Liver (tissue), 9 donors: ENCODE results near the gene TYMP. TPM values are rescaled to one million over a fixed set of nuclear protein-coding genes. Genes with fewer than 3 reads are reported as not detected.

Source experiments
- DNase-seq: peaks from one replicate; pipeline ENCODE4 v3.0.0-alpha.2; 2017; ENCODE audit warnings: low spot score
- H3K27ac ChIP-seq, 2 donors: one replicate each; pipeline ENCODE4 v1.7.0; 2013; ENCODE audit warnings: inconsistent platforms in 2 of 2, low read length in 2 of 2, control low read depth in 1 of 2, low read depth in 1 of 2, mild to moderate bottlenecking in 1 of 2
- H3K27me3 ChIP-seq, 4 donors: one replicate each; pipeline versions ENCODE4 v1.6.1 to v1.7.0; 2013; ENCODE audit warnings: low read length in 3 of 4, inconsistent platforms in 1 of 4, mild to moderate bottlenecking in 1 of 4, moderate library complexity in 1 of 4; ENCODE audit not compliant: control insufficient read depth in 4 of 4, insufficient read depth in 4 of 4
- H3K36me3 ChIP-seq, 4 donors: one replicate each; pipeline versions ENCODE4 v1.6.1 to v1.7.0; 2013; ENCODE audit warnings: low read length in 3 of 4, mild to moderate bottlenecking in 3 of 4, low read depth in 1 of 4, moderate library complexity in 1 of 4; ENCODE audit not compliant: control insufficient read depth in 4 of 4, insufficient read depth in 3 of 4
- H3K4me1 ChIP-seq, 4 donors: one replicate each; pipeline versions ENCODE4 v1.6.1 to v1.7.0; 2013; ENCODE audit warnings: low read length in 3 of 4, mild to moderate bottlenecking in 3 of 4, moderate library complexity in 1 of 4; ENCODE audit not compliant: control insufficient read depth in 4 of 4, insufficient read depth in 4 of 4
- H3K4me3 ChIP-seq, 3 donors: one replicate each; pipeline versions ENCODE4 v1.6.1 to v1.7.0; 2013; ENCODE audit warnings: low read length in 3 of 3, control low read depth in 1 of 3, low read depth in 1 of 3, mild to moderate bottlenecking in 1 of 3
- H3K9ac ChIP-seq, 2 donors: one replicate each; pipeline ENCODE4 v1.7.0; 2013; ENCODE audit warnings: low read length in 2 of 2, mild to moderate bottlenecking in 2 of 2, moderate library complexity in 2 of 2, control low read depth in 1 of 2, low read depth in 1 of 2
- H3K9me3 ChIP-seq, 4 donors: one replicate each; pipeline versions ENCODE4 v1.6.1 to v1.7.0; 2013; ENCODE audit warnings: low read length in 3 of 4; ENCODE audit not compliant: control insufficient read depth in 4 of 4
- CTCF ChIP-seq: fragments of 150-350 bp; IDR thresholded peaks from 2 replicates; pipeline ENCODE4 v1.5.1; 2017; ENCODE audit warnings: improper control_type of control experiment, low read depth, low read length; ENCODE audit not compliant: missing input control
- EGR1 ChIP-seq, 2 donors: IDR thresholded peaks; 2 replicates each; pipeline ENCODE4 v1.6.1; 2016 to 2018; ENCODE audit warnings: antibody characterized with exemption in 2 of 2, low read depth in 2 of 2
- FOXA1 ChIP-seq: IDR thresholded peaks from 2 replicates; pipeline ENCODE4 v1.6.1; 2016; ENCODE audit warnings: antibody characterized with exemption
- GABPA ChIP-seq, 2 donors: IDR thresholded peaks in 1 of 2; conservative IDR thresholded peaks in 1 of 2; 2 replicates each; pipeline ENCODE4 v1.6.1; 2016; ENCODE audit warnings: antibody characterized with exemption in 2 of 2, mild to moderate bottlenecking in 1 of 2, moderate library complexity in 1 of 2
- HNF4A ChIP-seq, 2 donors: conservative IDR thresholded peaks; 2 replicates each; pipeline ENCODE4 v1.6.1; 2016; ENCODE audit warnings: antibody characterized with exemption in 2 of 2, mild to moderate bottlenecking in 2 of 2
- HNF4G ChIP-seq: IDR thresholded peaks from 2 replicates; pipeline ENCODE4 v1.6.1; 2016; ENCODE audit warnings: antibody characterized with exemption
- JUND ChIP-seq, 2 donors: IDR thresholded peaks; 2 replicates each; pipeline ENCODE4 v1.6.1; 2016; ENCODE audit warnings: antibody characterized with exemption in 2 of 2
- MAX ChIP-seq: IDR thresholded peaks from 2 replicates; pipeline ENCODE4 v1.6.1; 2016; ENCODE audit warnings: antibody characterized with exemption
- RAD21 ChIP-seq, 2 donors: IDR thresholded peaks; 2 replicates each; pipeline ENCODE4 v1.6.1; 2016; ENCODE audit warnings: antibody characterized with exemption in 2 of 2, mild to moderate bottlenecking in 2 of 2
- RXRA ChIP-seq, 2 donors: IDR thresholded peaks; 2 replicates each; pipeline ENCODE4 v1.6.1; 2017 to 2018; ENCODE audit warnings: antibody characterized with exemption in 2 of 2, mild to moderate bottlenecking in 1 of 2
- SP1 ChIP-seq: IDR thresholded peaks from 2 replicates; pipeline ENCODE4 v1.6.1; 2018; ENCODE audit warnings: antibody characterized with exemption, mild to moderate bottlenecking
- TAF1 ChIP-seq: conservative IDR thresholded peaks from 2 replicates; pipeline ENCODE4 v1.6.1; 2016; ENCODE audit warnings: antibody characterized with exemption, mild to moderate bottlenecking
- YY1 ChIP-seq: IDR thresholded peaks from 2 replicates; pipeline ENCODE4 v1.6.1; 2016; ENCODE audit warnings: antibody characterized with exemption, mild to moderate bottlenecking
- WGBS: extraction: QIAGEN DNeasy Blood & Tissue Kit; methylation state at CpG from one replicate; pipeline ENCODE4 v1.1.7; 2013; 5-methylcytosine and 5-hydroxymethylcytosine counted together
- polyA plus RNA-seq, 2 donors: library from polyadenylated mRNA; stranded (reverse) in 1 of 2; unstranded in 1 of 2; fragments of 200-250 nt in 1 of 2; fragments of >200 nt in 1 of 2; fragmentation: Nextera tagmentation in 1 of 2; extraction: Ambion mirVana in 1 of 2; gene quantifications; one replicate each; pipeline versions ENCODE4 v1.2.1 to v1.2.3, GENCODE V29; 2013 to 2015
- total RNA-seq, 2 donors: library from RNA; depleted of rRNA; stranded (reverse); fragments of >200 nt; gene quantifications; one replicate each; pipeline ENCODE4 v1.2.3, GENCODE V29; 2014
- TF ChIP-seq, protein P1 (sequence below): IDR thresholded peaks from 2 replicates; pipeline ENCODE4 v1.6.1; 2016; ENCODE audit warnings: antibody characterized with exemption
- TF ChIP-seq, protein P2 (sequence below): IDR thresholded peaks from 2 replicates; pipeline ENCODE4 v1.6.1; 2016; ENCODE audit warnings: antibody characterized with exemption
- donor health status: healthy.
- donor health status: healthy.
- donor health status: healthy.
- donor health status: healthy.
- donor health status: healthy.

TYMP gene
- total and polyA plus RNA-seq, 4 donors = 34.0 to 109 (median 65.5) TPM

GRCh38 chr22:50524676-50525103 lies 5.1 kb downstream of the TYMP start:
- Histone ChIP-seq H3K9ac (peak overlapping the region in 1 of 2 donors; percentile 24), H3K27ac (peak overlapping the region; percentile 92 to 96), H3K4me1 (peaks cover 13 to 56% (median 31%) of the 10 kb centered on the region in 4 donors), H3K4me3 (peak overlapping the region; percentile 38 to 74 (median 40)), H3K36me3 (peaks cover 9 to 29% (median 11%) of the 10 kb centered on the region in 4 donors), H3K27me3 (no peaks in the 10 kb centered on the region), H3K9me3 (no peaks in the 10 kb centered on the region)
- no peak for DNase-seq
- WGBS = 4% methylated on average over 19 of the region's 19 CpGs
- TF ChIP-seq YY1 = no peak
- TF ChIP-seq JUND (IDR thresholded peaks at IDR 0.05) = no peak
- peak; percentile 58 to 72 for TF ChIP-seq HNF4A (conservative IDR thresholded peaks at IDR 0.05)
- TF ChIP-seq HNF4G = no peak

GRCh38 chr22:50523806-50524675 lies 5.8 kb downstream of the TYMP start:
- peak overlapping the region in 2 of 3 donors; percentile 40 to 74 for H3K4me3 ChIP-seq
- 76% methylated on average over 25 of the region's 25 CpGs for WGBS
- peak overlapping the region in 1 of 2 donors; percentile 24 for H3K9ac ChIP-seq
- TF ChIP-seq RAD21 (IDR thresholded peaks at IDR 0.05) (no peak), SP1 (no peak), HNF4G (no peak), YY1 (no peak), JUND (IDR thresholded peaks at IDR 0.05) (no peak), MAX (no peak), GABPA (IDR thresholded peaks at IDR 0.05 in 1 of 2, conservative IDR thresholded peaks at IDR 0.05 in 1 of 2) (no peak), TAF1 (no peak), CTCF (no peak), EGR1 (IDR thresholded peaks at IDR 0.05; ENCODE audit: low read depth in 2 of 2) (no peak), FOXA1 (no peak), RXRA (IDR thresholded peaks at IDR 0.05) (no peak)
- TF ChIP-seq, protein P1, sequence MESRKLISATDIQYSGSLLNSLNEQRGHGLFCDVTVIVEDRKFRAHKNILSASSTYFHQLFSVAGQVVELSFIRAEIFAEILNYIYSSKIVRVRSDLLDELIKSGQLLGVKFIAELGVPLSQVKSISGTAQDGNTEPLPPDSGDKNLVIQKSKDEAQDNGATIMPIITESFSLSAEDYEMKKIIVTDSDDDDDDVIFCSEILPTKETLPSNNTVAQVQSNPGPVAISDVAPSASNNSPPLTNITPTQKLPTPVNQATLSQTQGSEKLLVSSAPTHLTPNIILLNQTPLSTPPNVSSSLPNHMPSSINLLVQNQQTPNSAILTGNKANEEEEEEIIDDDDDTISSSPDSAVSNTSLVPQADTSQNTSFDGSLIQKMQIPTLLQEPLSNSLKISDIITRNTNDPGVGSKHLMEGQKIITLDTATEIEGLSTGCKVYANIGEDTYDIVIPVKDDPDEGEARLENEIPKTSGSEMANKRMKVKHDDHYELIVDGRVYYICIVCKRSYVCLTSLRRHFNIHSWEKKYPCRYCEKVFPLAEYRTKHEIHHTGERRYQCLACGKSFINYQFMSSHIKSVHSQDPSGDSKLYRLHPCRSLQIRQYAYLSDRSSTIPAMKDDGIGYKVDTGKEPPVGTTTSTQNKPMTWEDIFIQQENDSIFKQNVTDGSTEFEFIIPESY = no peak
- TF ChIP-seq, protein P2, sequence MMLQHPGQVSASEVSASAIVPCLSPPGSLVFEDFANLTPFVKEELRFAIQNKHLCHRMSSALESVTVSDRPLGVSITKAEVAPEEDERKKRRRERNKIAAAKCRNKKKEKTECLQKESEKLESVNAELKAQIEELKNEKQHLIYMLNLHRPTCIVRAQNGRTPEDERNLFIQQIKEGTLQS = no peak
- DNase-seq = no peak
- no peak overlapping the region for H3K27ac ChIP-seq
- peaks cover 9 to 36% (median 14%) of the 10 kb centered on the region in 4 donors for H3K36me3 ChIP-seq
- peaks cover 11 to 51% (median 25%) of the 10 kb centered on the region in 4 donors for H3K4me1 ChIP-seq
- H3K27me3 ChIP-seq = no peaks in the 10 kb centered on the region
- no peaks in the 10 kb centered on the region for H3K9me3 ChIP-seq
